ENCODE data around the gene MYBPHL.
"Not testable (repeated sequence)": the region's sequence is repeated elsewhere in the genome, so short reads cannot be mapped to it uniquely, and the experiment has no call there.

The MYBPHL gene

DNA sequence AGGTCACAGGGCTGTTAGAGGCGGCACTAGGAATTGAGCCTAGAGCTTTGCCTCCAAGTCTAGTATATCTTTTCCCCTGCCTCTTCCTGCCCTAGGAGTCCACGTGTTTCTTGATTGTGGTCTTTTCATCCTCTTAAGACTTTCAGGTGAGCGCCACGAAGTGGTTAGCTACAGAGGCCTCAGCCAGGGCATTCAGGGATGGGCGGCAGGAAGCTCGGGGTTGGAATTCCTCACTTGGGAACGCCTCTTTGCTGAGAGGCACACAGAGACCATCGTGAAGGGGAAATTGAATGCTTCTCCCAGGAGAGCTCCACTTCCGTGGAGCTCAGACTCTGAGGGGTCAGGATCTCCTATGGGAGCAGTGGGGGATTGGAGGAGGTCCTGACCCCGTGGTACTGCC is 820 bp downstream of the MYBPHL start:
- DNase-seq (ENCODE audit: low read depth): not testable (repeated sequence)

DNA sequence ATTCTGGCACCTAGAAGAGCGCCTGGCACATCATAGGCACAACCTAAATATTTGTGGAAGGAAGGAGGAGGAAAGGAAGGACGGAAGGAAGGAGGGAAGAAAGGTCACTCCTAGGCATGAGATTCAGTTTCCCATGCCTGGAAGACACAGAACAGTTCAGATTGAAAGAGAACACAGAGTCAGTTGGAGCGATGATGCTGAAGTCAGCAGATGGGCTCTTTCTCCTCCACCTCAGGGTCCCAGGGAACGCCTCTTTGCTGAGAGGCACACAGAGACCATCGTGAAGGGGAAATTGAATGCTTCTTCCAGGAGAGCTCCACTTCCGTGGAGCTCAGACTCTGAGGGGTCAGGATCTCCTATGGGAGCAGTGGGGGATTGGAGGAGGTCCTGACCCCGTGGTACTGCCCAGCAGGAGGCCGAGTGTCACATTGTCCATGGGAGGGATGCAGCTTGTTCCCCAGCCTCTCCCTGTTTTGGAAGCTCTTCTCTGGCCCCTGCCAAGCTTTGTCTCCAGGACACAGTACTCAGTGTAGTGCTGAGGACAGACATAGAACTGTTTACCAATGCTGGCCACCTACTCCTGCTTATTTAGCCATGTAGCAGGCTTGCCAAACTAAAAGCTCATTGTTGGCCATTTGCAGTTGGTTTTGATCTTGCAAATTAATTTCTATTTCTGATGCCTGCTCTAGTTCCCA is 2.4 kb downstream of the MYBPHL start:
- DNase-seq (ENCODE audit: low read depth): no peak

DNA sequence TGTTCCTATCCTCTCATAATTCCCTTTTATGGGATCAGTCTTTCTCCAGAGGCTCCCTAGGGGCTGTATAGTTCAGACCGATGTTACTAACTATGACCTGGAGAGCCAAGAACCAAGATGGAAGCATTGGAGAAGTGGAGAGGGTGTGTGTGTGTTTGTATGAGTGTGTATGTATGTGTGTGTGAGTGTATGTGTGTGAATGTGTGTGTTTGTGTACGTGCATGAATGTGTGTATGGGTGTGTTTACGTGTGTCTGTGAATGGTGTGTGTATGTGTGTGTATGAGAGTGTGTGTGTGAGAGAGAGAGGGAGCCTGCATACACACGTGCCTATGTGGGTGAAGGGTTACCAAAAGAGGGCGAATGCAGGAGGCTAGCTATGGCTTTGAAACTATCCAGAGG is 4.9 kb downstream of the MYBPHL start:
- no peak for DNase-seq (ENCODE audit: low read depth)

DNA sequence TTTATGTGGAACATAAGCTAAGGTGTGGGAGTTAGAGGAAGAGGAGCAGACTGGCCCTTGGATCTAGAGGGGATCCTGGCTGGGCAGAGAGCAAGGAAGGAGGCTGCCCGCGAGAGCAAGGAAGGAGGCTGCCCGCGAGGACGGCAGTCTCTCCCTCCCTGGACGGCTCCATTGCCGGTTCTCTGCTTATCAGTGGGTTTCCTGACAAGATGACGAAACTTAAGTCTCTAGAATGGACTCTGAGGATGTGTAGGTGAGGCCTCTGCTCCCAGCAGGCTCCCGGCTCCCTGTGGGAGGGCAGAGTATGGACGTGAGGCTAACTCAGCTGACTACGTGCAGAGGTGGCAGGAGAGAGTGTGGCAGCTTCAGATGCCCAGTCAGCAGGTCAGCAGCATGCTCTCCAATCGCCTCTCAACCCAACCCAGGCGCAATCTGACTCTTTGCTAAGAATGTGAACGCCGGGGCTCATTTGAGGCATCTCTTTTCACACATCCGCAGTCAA is 6.1 kb downstream of the MYBPHL start:
- no peak for DNase-seq (ENCODE audit: low read depth)

- no peak for DNase-seq (ENCODE audit: low read depth)
Observed at GRCh38 chr1:109299558-109300343, 7.1 kb downstream of the MYBPHL start.

DNA sequence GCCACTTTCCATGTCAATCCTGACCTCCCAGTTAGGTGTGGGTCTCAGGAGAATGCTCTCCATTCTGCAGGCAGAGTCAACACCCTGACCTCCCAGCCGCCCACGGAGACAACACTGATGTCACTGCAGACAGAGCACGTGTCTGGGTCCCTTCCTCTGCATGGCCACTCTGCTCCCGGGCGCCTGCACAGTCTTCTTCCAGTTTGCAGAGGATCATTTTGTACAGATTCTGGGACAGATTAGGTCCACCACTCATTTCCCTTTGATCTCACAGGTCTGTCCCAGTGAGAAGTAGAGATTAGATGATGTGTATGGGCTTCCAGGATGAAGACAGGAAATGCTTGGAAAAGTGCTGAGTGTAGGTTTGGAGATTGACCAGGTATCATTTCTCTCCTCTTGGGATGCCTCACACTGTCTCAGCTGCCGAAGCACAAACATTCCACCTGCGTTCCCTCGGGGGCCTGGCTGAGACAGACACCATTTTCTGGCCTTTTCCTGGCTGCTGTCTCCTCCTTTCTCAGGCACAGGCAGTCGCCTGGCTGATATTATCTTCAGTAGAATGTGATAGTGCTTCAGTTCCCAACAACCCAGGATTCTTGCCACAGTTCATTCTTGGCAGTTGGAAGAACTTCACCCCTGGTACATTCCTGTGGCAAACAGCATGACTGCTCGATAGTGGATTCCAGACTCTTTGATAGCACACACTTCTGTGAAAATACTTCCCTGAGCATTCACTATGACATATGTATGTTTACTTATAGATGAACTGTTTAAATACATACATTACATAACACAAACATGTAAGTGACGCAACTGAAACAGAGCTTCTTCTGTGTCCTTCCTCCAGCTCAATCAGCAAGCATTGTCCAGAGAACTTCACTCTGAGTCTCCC is 7.9 kb downstream of the MYBPHL start:
- DNase-seq (ENCODE audit: low read depth): no peak

DNA sequence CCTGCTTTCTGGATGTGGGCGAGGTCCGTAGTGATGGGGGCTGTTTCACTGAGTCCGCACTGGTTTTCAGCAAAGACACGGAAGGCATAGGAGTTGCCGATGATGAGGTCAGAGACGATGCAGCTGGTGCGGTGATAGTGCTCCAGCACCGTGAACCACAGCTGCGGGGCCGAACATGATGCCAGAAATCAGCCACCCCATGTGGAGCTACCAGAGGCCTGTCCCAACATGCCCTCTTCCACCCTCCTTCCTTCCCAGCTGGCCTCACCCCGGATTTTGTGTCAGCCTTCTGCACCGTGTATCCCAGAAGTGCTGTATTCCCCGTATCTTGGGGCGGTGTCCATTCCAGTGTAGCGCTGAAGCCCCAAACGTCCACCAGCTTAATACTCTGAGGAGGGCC is 10.0 kb downstream of the MYBPHL start:
- no peak for DNase-seq (ENCODE audit: low read depth)

- no peak for DNase-seq (ENCODE audit: low read depth)
Observed at GRCh38 chr1:109295712-109296415, 10.9 kb downstream of the MYBPHL start.

DNA sequence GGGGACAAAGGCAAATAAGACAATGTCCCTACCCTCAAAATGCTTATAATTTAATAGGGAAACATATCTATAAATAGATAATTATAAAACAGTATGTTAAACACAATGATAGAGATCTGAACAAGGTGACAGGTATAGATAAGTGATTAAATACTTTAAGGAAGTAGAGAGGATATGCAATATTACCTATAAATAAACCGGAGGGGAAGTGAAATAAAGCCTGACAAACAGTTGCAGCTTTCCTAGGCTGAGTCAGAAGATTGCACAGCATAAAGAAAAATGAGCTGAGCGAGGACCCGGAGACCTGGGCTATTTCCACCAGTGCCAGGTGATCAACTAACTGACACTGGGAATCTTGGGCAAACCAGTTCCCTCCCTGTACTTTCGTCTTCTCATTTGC is 12.3 kb downstream of the MYBPHL start:
- DNase-seq (ENCODE audit: low read depth): no peak

GRCh38 chr1:109293026-109293425 is 13.8 kb downstream of the MYBPHL start:
- no peak for DNase-seq (ENCODE audit: low read depth)

GRCh38 chr1:109292364-109292763 is 14.4 kb downstream of the MYBPHL start:
- DNase-seq (ENCODE audit: low read depth): no peak

DNA sequence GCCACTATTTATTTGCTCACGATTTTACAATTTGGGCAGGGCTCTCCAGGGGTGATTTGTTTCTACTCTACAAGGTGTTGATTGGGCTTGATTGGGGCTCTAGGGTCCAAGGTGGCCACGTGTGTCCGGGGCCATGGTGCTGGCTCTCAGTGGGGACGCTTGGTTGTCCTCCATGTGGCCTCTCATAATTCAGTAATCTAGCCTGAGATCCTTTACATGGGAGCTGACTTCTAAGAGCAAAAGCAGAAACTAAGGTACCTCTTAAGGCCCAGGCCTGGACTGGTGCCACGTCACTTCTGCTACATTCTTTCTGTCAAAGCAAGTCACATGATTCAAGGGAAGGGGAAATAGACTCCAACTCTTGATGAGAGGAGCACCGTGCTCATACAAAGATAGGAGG is 15.8 kb downstream of the MYBPHL start:
- DNase-seq (ENCODE audit: low read depth): no peak

GRCh38 chr1:109290137-109290536 is 16.7 kb downstream of the MYBPHL start:
- DNase-seq (ENCODE audit: low read depth): no peak

GRCh38 chr1:109286762-109287161 is 20.0 kb downstream of the MYBPHL start:
- DNase-seq (ENCODE audit: low read depth): not testable (repeated sequence)

- DNase-seq (ENCODE audit: low read depth): no peak
Observed at GRCh38 chr1:109283748-109284600, 22.8 kb downstream of the MYBPHL start.

GRCh38 chr1:109282952-109283747 is 23.7 kb downstream of the MYBPHL start, which contains the start of gene PSRC1:
Gene PSRC1, minus strand, starts transcription at chr1:109283145.
- peak; percentile 81 for DNase-seq (ENCODE audit: low read depth)

GRCh38 chr1:109282497-109282951 is 24.3 kb downstream of the MYBPHL start:
- DNase-seq (ENCODE audit: low read depth): no peak

DNA sequence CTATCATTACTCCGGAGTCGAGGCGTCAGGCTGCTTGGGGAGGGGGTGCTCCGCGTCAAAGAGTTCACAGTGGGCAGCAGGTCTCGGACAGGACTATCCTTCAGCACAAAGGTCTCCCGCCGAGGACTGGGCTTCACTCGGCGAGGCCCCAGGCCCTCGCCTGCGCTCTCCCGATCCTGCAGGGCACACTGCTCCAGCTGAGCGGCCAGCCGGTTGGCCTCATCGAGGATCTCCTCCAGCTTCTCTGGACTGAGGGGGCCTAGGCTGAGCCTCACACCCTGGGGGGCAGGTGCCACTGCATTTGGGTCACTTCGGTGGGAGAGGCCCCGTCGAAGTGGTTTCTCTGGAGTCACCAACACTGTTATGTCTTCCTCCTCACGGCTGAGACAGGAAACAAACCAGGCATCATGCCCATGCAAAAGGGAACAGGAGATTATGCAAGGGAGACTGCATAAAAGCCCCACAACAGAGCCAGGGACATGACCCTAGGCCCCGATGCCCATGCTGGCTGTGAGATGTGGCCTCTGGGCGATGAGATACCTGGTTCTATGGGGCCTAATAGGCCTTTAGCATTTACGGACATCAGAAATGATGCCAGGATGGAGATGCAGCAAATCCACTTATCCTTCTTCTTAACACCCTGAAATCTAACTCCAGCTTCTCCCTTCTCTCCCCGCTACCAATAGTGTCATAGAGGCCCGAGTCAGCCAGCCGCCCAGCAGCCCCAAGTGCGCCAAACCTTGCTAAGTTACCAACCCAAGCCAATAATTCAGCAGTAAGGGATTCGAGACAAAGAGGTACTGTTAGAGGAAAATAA is 24.9 kb downstream of the MYBPHL start:
- DNase-seq (ENCODE audit: low read depth): no peak

DNA sequence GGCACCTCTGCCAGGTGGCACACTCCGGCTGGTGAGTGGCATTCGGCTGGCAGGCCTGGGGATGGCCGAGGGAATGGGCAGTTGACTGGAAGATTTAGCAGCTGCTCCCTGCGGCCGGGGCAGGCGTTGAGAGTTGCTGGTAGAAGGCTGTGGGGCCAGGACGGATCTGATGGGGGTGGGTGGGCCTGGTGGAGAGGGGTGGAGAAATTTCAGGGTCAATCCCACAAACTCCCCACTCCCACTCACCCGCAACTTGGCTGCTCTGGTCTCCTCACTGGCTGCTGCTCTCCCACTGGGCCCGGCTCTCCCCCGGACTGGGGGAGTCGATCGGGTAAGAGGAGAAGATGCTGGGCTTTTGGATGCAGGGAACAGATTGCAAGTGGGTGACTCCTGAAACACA is 25.9 kb downstream of the MYBPHL start:
- no peak for DNase-seq (ENCODE audit: low read depth)
